ENCODE results near the gene ITGAV. TPM values are rescaled to one million over a fixed set of nuclear protein-coding genes. Genes with fewer than 3 reads are reported as not detected.

Gene ITGAV
- total and polyA plus RNA-seq, 9 donors, result 35.3 to 123 (median 96.8) TPM

DNA sequence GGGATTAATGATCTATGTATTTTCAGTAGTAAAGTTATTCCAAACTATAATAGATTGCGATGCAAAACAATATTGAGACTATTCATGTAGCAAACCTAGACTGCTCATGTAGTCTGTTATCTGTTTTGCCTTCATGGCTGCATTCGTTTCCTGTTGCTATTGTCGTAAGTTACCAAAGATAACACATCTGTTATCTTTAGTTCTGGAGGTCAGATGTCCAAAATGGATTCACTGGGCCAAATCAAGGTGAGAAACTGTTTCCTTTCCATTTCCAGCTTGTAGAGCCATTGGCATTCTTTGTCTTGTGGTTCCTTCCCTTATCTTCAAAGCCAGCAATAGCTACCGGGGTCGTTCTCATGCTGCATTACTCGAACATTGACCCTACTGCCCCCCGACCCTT, 20.9 kb downstream of the ITGAV start:
- Histone ChIP-seq H3K27ac (no peak overlapping the region), H3K4me1 (ENCODE audit: insufficient read depth) (peaks cover 5% of the 10 kb centered on the region), H3K27me3 (no peaks in the 10 kb centered on the region), H3K4me3 (no peak overlapping the region), H3K9me3 (no peaks in the 10 kb centered on the region), H3K36me3 (no peaks in the 10 kb centered on the region)
- DNase-seq, result no peak
- TF ChIP-seq EP300 (IDR thresholded peaks at IDR 0.05) (no peak), POLR2A (IDR thresholded peaks at IDR 0.05) (no peak)
- TF ChIP-seq, protein P1, sequence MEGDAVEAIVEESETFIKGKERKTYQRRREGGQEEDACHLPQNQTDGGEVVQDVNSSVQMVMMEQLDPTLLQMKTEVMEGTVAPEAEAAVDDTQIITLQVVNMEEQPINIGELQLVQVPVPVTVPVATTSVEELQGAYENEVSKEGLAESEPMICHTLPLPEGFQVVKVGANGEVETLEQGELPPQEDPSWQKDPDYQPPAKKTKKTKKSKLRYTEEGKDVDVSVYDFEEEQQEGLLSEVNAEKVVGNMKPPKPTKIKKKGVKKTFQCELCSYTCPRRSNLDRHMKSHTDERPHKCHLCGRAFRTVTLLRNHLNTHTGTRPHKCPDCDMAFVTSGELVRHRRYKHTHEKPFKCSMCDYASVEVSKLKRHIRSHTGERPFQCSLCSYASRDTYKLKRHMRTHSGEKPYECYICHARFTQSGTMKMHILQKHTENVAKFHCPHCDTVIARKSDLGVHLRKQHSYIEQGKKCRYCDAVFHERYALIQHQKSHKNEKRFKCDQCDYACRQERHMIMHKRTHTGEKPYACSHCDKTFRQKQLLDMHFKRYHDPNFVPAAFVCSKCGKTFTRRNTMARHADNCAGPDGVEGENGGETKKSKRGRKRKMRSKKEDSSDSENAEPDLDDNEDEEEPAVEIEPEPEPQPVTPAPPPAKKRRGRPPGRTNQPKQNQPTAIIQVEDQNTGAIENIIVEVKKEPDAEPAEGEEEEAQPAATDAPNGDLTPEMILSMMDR (IDR thresholded peaks at IDR 0.05), result no peak
- intact Hi-C loops (cut with DNase I), result no loop called here
- WGBS, 3 donors, result 73 to 86% (median 83%) methylated on average over 7 of the region's 7 CpGs

DNA sequence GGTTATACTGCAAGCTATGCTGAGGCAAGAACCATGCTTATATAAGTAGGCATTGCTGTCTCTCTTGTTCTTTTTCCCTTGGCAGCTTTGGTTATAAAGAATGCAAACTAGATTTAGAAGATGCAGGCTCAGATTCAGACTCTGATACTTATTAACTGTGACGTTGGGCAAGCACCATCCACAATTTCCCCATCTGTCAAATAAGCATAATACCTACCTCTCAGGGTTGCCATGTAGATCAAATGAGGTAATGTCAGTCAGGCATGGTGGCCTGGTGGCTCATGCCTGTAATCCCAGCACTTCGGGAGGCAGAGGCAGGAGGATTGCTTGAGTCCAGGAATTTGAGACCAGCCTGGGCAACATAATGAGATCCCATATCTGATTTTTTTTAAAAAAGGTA, 21.7 kb downstream of the ITGAV start:
- H3K27ac ChIP-seq, result no peak overlapping the region
- intact Hi-C loops (cut with DNase I), result no loop called here
- H3K36me3 ChIP-seq, result no peaks in the 10 kb centered on the region
- 87 to 94% (median 88%) methylated on average over 2 of the region's 2 CpGs for WGBS, 3 donors
- H3K9me3 ChIP-seq, result no peaks in the 10 kb centered on the region
- peaks cover 5% of the 10 kb centered on the region for H3K4me1 ChIP-seq (ENCODE audit: insufficient read depth)
- no peak for TF ChIP-seq EP300 (IDR thresholded peaks at IDR 0.05)
- H3K4me3 ChIP-seq, result no peak overlapping the region
- no peak for DNase-seq
- H3K27me3 ChIP-seq, result no peaks in the 10 kb centered on the region

DNA sequence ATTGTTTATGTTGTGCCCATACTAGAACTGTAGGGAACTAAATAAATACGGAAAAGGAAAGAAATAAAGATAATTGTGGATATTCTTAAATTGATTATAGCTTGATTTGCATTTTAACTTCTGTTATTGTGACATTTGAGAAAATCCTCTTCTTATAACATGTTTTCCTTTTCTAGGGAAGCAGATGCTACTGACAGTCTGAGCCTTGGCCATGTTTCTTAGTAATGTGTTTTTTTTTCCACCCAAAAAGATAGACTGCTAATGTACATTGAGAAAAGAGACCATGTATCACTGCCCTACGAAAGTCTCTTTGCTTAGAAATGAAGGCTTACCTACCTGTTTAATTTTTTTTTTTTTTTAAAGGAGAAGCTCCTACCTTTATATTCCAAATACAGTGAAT, 22.2 kb downstream of the ITGAV start:
- H3K4me3 ChIP-seq, result no peak overlapping the region
- DNase-seq, result no peak
- TF ChIP-seq POLR2A (IDR thresholded peaks at IDR 0.05) (no peak), EP300 (IDR thresholded peaks at IDR 0.05) (no peak)
- TF ChIP-seq, protein P1 (IDR thresholded peaks at IDR 0.05), result no peak
- H3K4me1 ChIP-seq (ENCODE audit: insufficient read depth), result peaks cover 5% of the 10 kb centered on the region
- no peak overlapping the region for H3K27ac ChIP-seq
- no peaks in the 10 kb centered on the region for H3K36me3 ChIP-seq
- H3K27me3 ChIP-seq, result no peaks in the 10 kb centered on the region
- 86% methylated on average over 2 of the region's 2 CpGs for WGBS, 3 donors
- intact Hi-C loops (cut with DNase I), result no loop called here
- H3K9me3 ChIP-seq, result no peaks in the 10 kb centered on the region

DNA sequence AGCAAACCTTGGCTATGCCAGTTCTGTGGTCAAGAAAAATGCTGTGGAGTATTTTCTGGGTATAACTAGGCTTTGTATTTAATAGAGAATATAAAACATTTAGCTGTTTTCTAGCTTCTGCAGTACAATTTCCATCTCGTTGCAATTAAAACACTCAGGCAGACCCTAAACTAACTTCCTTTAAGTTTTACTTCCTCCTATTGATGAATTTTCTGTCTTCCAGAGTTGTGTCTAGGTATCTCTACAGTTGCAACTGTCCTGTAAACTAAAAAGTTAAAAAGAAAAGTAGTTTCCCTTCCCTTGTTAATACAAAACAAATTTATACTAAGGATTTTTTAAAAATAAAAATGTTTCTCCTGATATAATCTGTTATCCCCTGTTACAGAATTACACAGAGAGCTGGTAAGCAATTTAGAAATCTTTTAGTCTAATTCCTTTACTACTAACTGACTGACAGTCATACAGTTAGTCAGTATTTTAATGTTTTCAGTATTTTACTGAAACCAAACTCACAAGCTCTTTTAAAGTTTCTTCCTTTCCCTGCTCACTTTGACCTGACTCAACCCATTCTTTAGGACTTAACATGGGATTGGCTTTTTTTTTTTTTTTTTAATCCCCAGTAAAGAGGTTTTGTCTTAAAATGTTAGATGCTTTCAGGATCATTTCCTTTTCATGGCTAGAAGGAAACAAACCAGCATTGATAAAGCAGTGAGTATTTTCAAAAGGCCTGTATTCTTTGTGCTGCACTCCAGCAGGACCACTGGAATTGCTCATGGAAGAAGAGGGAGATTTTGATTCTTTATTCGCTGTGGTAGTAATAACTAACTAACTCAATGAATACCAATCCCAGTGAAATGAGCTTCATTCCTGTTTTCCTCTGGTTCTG, 22.9 kb downstream of the ITGAV start:
- TF ChIP-seq POLR2A (IDR thresholded peaks at IDR 0.05), result no peak
- TF ChIP-seq, protein P1 (IDR thresholded peaks at IDR 0.05), result no peak
- no peak for TF ChIP-seq EP300 (IDR thresholded peaks at IDR 0.05)
- Histone ChIP-seq H3K27me3 (no peaks in the 10 kb centered on the region), H3K27ac (no peak overlapping the region), H3K36me3 (no peaks in the 10 kb centered on the region), H3K9me3 (no peaks in the 10 kb centered on the region), H3K4me1 (ENCODE audit: insufficient read depth) (peaks cover 7% of the 10 kb centered on the region), H3K4me3 (no peak overlapping the region)
- WGBS, 3 donors, result 47 to 53% (median 52%) methylated on average over 2 of the region's 2 CpGs
- no peak for DNase-seq
- intact Hi-C loops (cut with DNase I), result no loop called here

DNA sequence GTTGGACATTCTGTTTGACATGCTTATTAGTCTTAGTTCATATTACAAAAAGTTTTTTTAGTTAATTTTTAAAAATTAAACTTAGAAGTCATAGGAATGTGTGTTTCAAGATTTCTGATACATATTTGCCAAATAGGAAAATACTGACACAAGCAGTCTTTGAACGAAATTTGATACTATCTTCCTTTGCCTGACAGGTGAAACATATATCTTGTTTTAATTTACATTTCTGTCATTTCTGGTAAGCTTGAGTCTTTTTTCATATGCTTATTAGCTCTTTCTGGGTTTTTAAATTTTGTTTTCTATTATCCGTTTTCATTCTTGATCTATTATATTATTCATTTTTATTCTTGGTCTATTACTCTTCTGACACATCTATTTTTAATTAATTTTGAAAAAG, 24.5 kb downstream of the ITGAV start:
- Histone ChIP-seq H3K4me3 (no peak overlapping the region), H3K27ac (no peak overlapping the region), H3K27me3 (no peaks in the 10 kb centered on the region), H3K9me3 (no peaks in the 10 kb centered on the region), H3K4me1 (ENCODE audit: insufficient read depth) (peaks cover 8% of the 10 kb centered on the region), H3K36me3 (no peaks in the 10 kb centered on the region)
- WGBS, 3 donors, result 84 to 93% (median 92%) methylated on average over 2 of the region's 2 CpGs
- intact Hi-C loops (cut with DNase I), result no loop called here
- no peak for DNase-seq
- TF ChIP-seq POLR2A (IDR thresholded peaks at IDR 0.05) (no peak), EP300 (IDR thresholded peaks at IDR 0.05) (no peak)
- TF ChIP-seq, protein P1 (IDR thresholded peaks at IDR 0.05), result no peak

All from ovary (tissue), 9 donors.